Lower lobe of right lung (tissue), 2 donors: ENCODE measurements around the gene COTL1. TPM values are rescaled to one million over a fixed set of nuclear protein-coding genes. Genes with fewer than 3 reads are reported as not detected.

Source experiments
- ATAC-seq, 2 donors: fragments of 200-7000 bp; cut with Tn5 transposase; one replicate each; pipeline ENCODE4 v1.9.1; 2020 to 2022; ENCODE audit warnings: mild to moderate bottlenecking in 2 of 2, moderate library complexity in 2 of 2
- DNase-seq: peaks from one replicate; pipeline ENCODE4 v3.0.0-alpha.2; 2020
- H3K27ac ChIP-seq: fragments of 200-600 bp; one replicate; pipeline ENCODE4 v1.8.0; 2022
- H3K27me3 ChIP-seq: fragments of 200-600 bp; one replicate; pipeline ENCODE4 v1.8.0; 2022; ENCODE audit warnings: low read depth
- H3K36me3 ChIP-seq: fragments of 200-600 bp; one replicate; pipeline ENCODE4 v1.8.0; 2022; ENCODE audit warnings: mild to moderate bottlenecking
- H3K4me1 ChIP-seq: fragments of 200-600 bp; one replicate; pipeline ENCODE4 v1.8.0; 2022
- H3K4me3 ChIP-seq: fragments of 200-600 bp; one replicate; pipeline ENCODE4 v1.8.0; 2022; ENCODE audit warnings: mild to moderate bottlenecking
- H3K9me3 ChIP-seq: fragments of 200-600 bp; one replicate; pipeline ENCODE4 v1.8.0; 2022
- CTCF ChIP-seq: fragments of 200-600 bp; IDR thresholded peaks from one replicate; pipeline ENCODE4 v1.8.0; 2022; ENCODE audit warnings: antibody characterized with exemption, mild to moderate bottlenecking
- intact Hi-C: fragments of 100-400 bp; cut with DNase I; formaldehyde crosslinking; loops from one replicate; pipeline ENCODE4 v1.11.0; 2022
- total RNA-seq: library from RNA; stranded (reverse); fragmentation: NEBNext Ultra II Directional; extraction: Animal tissue kit (Norgen Biotek cat#: 25700); gene quantifications from one replicate; pipeline ENCODE4 v1.2.1, GENCODE V29; 2021
- donor health status: DM: no; HTN: yes; CAD: no; lungs with severe emphysema.

COTL1 gene
- total RNA-seq, 1 donor from 2014 or later: 221 TPM

GRCh38 chr16:84541999-84542817 lies 75.7 kb downstream of the COTL1 start:
- intact Hi-C loops: no loop called here
- Histone ChIP-seq H3K4me3 (no peak overlapping the region), H3K4me1 (no peaks in the 10 kb centered on the region), H3K27me3 (no peaks in the 10 kb centered on the region), H3K9me3 (no peaks in the 10 kb centered on the region), H3K27ac (no peak overlapping the region), H3K36me3 (no peaks in the 10 kb centered on the region)
- no peak for TF ChIP-seq CTCF
- DNase-seq (no peak), ATAC-seq (no peak)

DNA sequence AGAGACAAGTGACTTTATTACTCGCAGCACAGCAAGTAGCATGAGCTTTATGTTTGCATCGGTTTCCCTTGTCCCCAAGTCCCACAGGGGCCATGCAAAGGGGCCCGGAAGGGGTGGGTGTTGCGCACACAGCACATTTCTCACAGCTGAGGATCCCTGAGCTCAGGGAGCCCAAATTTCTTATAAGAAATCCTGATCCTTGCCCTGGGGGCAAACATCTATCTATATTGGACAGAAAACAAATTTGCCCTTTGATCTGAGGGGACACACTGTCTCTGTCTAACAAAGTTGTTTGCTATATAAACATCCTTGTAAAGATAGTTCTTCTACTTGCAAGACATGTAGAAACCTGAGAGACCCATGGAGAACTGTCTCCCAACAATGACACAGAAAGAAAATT lies 77.7 kb downstream of the COTL1 start:
- DNase-seq (no peak), ATAC-seq (no peak)
- Histone ChIP-seq H3K4me1 (no peaks in the 10 kb centered on the region), H3K9me3 (no peaks in the 10 kb centered on the region), H3K27me3 (no peaks in the 10 kb centered on the region), H3K27ac (no peak overlapping the region), H3K4me3 (no peak overlapping the region), H3K36me3 (no peaks in the 10 kb centered on the region)
- no peak for TF ChIP-seq CTCF
- intact Hi-C loops: no loop called here

DNA sequence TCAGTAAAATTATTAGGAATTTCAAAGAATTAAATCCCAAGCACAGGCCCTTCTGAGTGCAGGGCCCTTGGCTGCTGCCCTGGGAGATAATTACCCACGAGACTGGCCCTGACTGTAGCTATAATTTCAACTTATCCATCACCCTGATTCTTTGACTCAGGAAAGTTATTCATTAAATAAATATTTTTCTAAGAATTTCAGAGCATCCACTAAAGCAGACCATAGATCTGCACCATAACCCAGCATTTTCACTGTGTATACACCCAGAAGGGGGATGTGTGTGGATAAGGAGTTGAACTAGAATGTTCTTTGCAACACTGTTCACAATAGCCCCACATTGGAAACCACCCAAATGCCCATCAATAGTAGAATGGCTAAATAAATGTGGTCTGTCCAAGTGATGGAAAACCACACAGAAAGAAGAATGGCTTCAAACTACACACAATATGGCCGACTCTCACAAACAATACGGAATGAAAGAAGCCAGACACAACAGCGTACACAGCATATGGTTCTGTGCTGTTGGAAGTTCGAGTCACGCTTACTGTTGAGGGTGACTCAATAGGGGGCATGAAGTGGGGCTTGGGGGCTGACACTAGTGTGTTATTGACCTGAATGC lies 79.5 kb downstream of the COTL1 start:
- no peak for TF ChIP-seq CTCF
- peaks cover 3% of the 10 kb centered on the region for H3K4me1 ChIP-seq
- intact Hi-C loops: no loop called here
- H3K27me3 ChIP-seq: no peaks in the 10 kb centered on the region
- DNase-seq (no peak), ATAC-seq (no peak)
- no peaks in the 10 kb centered on the region for H3K36me3 ChIP-seq
- no peaks in the 10 kb centered on the region for H3K9me3 ChIP-seq
- H3K27ac ChIP-seq: no peak overlapping the region
- no peak overlapping the region for H3K4me3 ChIP-seq

GRCh38 chr16:84537491-84538151 lies 80.3 kb downstream of the COTL1 start:
- Histone ChIP-seq H3K4me3 (no peak overlapping the region), H3K4me1 (peaks cover 10% of the 10 kb centered on the region), H3K27ac (peak overlapping the region; percentile 50), H3K9me3 (no peaks in the 10 kb centered on the region), H3K36me3 (no peaks in the 10 kb centered on the region), H3K27me3 (no peaks in the 10 kb centered on the region)
- intact Hi-C loops: no loop called here
- no peak for DNase-seq
- TF ChIP-seq CTCF: no peak
- ATAC-seq: no peak

- H3K9me3 ChIP-seq: no peaks in the 10 kb centered on the region
- TF ChIP-seq CTCF: no peak
- no peak overlapping the region for H3K4me3 ChIP-seq
- DNase-seq: no peak
- ATAC-seq: no peak
- no peaks in the 10 kb centered on the region for H3K27me3 ChIP-seq
- intact Hi-C loops: no loop called here
- no peak overlapping the region for H3K27ac ChIP-seq
- peaks cover 26% of the 10 kb centered on the region for H3K4me1 ChIP-seq
- H3K36me3 ChIP-seq: no peaks in the 10 kb centered on the region
These were observed 82.0 kb downstream of the COTL1 start for GRCh38 chr16:84535851-84536250.
